GM12878 (cell line): ENCODE data around the gene FRRS1L. TPM values are rescaled to one million over a fixed set of nuclear protein-coding genes. Genes with fewer than 3 reads are reported as not detected.

Experiments
- ATAC-seq: fragments of 200-7000 bp; cut with Tn5 transposase; 3 replicates; pipeline ENCODE4 v1.9.1; 2020; ENCODE audit warnings: mild to moderate bottlenecking, moderate library complexity
- BruUV-seq: library from RNA; stranded (reverse); fragments of 400-500 nt; replicated peaks from 2 replicates; lab custom pipeline; 2021; lab: Mats Ljungman, UMichigan
- CTCF ChIA-PET: fragments of 300-600 bp; sonication (Branson Sonifier 250); formaldehyde crosslinking; extraction: SDS; loops from one replicate; lab custom pipeline; 2021; ENCODE audit warnings: inconsistent platforms; lab: Yijun Ruan, JAX
- POLR2A ChIA-PET: fragments of 350-600 bp; formaldehyde crosslinking; extraction: SDS; loops from one replicate; lab custom pipeline; 2021; ENCODE audit warnings: inconsistent platforms; lab: Charles Lee
- RAD21 ChIA-PET: fragments of 300-600 bp; sonication (Branson Sonifier 250); formaldehyde crosslinking; loops from one replicate; lab custom pipeline; 2023; ENCODE audit warnings: antibody characterized with exemption; ENCODE audit not compliant: unreplicated experiment; lab: Charles Lee
- SMC1A ChIA-PET: fragments of 300-600 bp; sonication (Branson Sonifier 250); formaldehyde crosslinking; loops from one replicate; lab custom pipeline; 2023; ENCODE audit not compliant: unreplicated experiment, uncharacterized antibody; lab: Charles Lee
- DNase-seq: peaks from one replicate; pipeline ENCODE4 v3.0.0-alpha.2; 2011; ENCODE audit warnings: low read depth, low spot score
- FAIRE-seq: peaks from 3 replicates; lab custom pipeline; 2011; peaks lifted over from hg19 to GRCh38; lab: Jason Lieb, UNC
- H2AFZ ChIP-seq: 2 replicates; pipeline ENCODE4 v1.6.0; 2011; ENCODE audit warnings: low read depth, low read length, control low read depth; ENCODE audit not compliant: control insufficient read depth
- H3K27ac ChIP-seq: 2 replicates; pipeline ENCODE4 v1.5.1; 2011; ENCODE audit warnings: control low read depth; ENCODE audit not compliant: control insufficient read depth, insufficient read depth
- H3K27me3 ChIP-seq, 2 experiments: replicated peaks in 1 of 2; 2 replicates each; pipeline versions ENCODE4 v1.6.0 to v1.6.1; 2011; ENCODE audit warnings: low read length in 1 of 2; ENCODE audit not compliant: control insufficient read depth in 2 of 2, insufficient read depth in 2 of 2
- H3K36me3 ChIP-seq, 2 experiments: 2 replicates each; pipeline ENCODE4 v1.5.1; 2011; ENCODE audit warnings: low read length in 1 of 2; ENCODE audit not compliant: control insufficient read depth in 2 of 2, insufficient read depth in 2 of 2
- H3K4me1 ChIP-seq: 2 replicates; pipeline ENCODE4 v1.6.1; 2011; ENCODE audit warnings: mild to moderate bottlenecking, low read length, moderate library complexity, mixed read lengths; ENCODE audit not compliant: control insufficient read depth, insufficient read depth
- H3K4me2 ChIP-seq: 2 replicates; pipeline ENCODE4 v1.6.0; 2011; ENCODE audit warnings: control low read depth; ENCODE audit not compliant: control insufficient read depth, insufficient read depth
- H3K4me3 ChIP-seq: fragments of 200-600 bp; sonication (generic); 2 replicates; pipeline ENCODE4 v1.5.1; 2016
- H3K79me2 ChIP-seq: 2 replicates; pipeline ENCODE4 v1.6.0; 2011; ENCODE audit warnings: low read length; ENCODE audit not compliant: control insufficient read depth, insufficient read depth
- H3K9ac ChIP-seq: 2 replicates; pipeline ENCODE4 v1.8.0; 2011; ENCODE audit warnings: low read length, control low read depth, mixed read lengths; ENCODE audit not compliant: control insufficient read depth, insufficient read depth
- H3K9me3 ChIP-seq: replicated peaks from 3 replicates; pipeline ENCODE4 v1.5.1; 2011; ENCODE audit warnings: mild to moderate bottlenecking, low read length; ENCODE audit not compliant: control insufficient read depth, insufficient read depth
- H4K20me1 ChIP-seq: 2 replicates; pipeline ENCODE4 v1.6.0; 2011; ENCODE audit not compliant: control insufficient read depth, insufficient read depth
- CHD1 ChIP-seq: IDR thresholded peaks from 2 replicates; pipeline ENCODE4 v1.6.1; 2012; ENCODE audit warnings: low read depth, low read length, improper control_type of control experiment
- ESRRA ChIP-seq: IDR thresholded peaks from 2 replicates; pipeline ENCODE4 v1.6.1; 2012; ENCODE audit warnings: mild to moderate bottlenecking, low read length, improper control_type of control experiment
- ETV6 ChIP-seq, 2 experiments: fragments of 450-650 bp in 1 of 2; IDR thresholded peaks in 1 of 2; conservative IDR thresholded peaks in 1 of 2; 2 replicates each; pipeline ENCODE4 v1.6.1; 2014; ENCODE audit warnings: antibody characterized with exemption in 1 of 2, borderline replicate concordance in 1 of 2, low read depth in 1 of 2, mild to moderate bottlenecking in 1 of 2, moderate library complexity in 1 of 2
- HCFC1 ChIP-seq: fragments of 150-350 bp; IDR thresholded peaks from 2 replicates; pipeline ENCODE4 v1.6.1; 2014; ENCODE audit warnings: low read length
- MEF2B ChIP-seq: fragments of 450-650 bp; IDR thresholded peaks from 2 replicates; pipeline ENCODE4 v1.6.1; 2018; ENCODE audit warnings: mild to moderate bottlenecking, moderate library complexity; ENCODE audit not compliant: partially characterized antibody, poor library complexity, severe bottlenecking
- MTA2 ChIP-seq: fragments of 450-650 bp; IDR thresholded peaks from 2 replicates; pipeline ENCODE4 v1.6.1; 2016; ENCODE audit warnings: low read depth, mild to moderate bottlenecking, moderate library complexity
- POLR2AphosphoS5 ChIP-seq: IDR thresholded peaks from 2 replicates; pipeline ENCODE4 v1.6.1; 2011; ENCODE audit warnings: mild to moderate bottlenecking, low read length, inconsistent platforms
- RAD51 ChIP-seq: fragments of 450-650 bp; IDR thresholded peaks from 2 replicates; pipeline ENCODE4 v1.6.1; 2016; ENCODE audit warnings: moderate library complexity, mild to moderate bottlenecking, inconsistent platforms
- RB1 ChIP-seq: fragments of 450-650 bp; formaldehyde crosslinking; IDR thresholded peaks from 2 replicates; pipeline ENCODE4 v1.6.1; 2017; ENCODE audit warnings: mild to moderate bottlenecking, borderline replicate concordance
- STAT3 ChIP-seq: IDR thresholded peaks from 2 replicates; pipeline ENCODE4 v1.6.1; 2011; ENCODE audit warnings: low read depth, low read length, improper control_type of control experiment
- TCF3 ChIP-seq: IDR thresholded peaks from 2 replicates; pipeline ENCODE4 v1.6.1; 2012; ENCODE audit warnings: low read depth, mild to moderate bottlenecking, low read length, borderline replicate concordance; ENCODE audit not compliant: insufficient read depth
- ZNF622 ChIP-seq: fragments of 450-650 bp; IDR thresholded peaks from 2 replicates; pipeline ENCODE4 v1.6.1; 2017; ENCODE audit warnings: mild to moderate bottlenecking, inconsistent platforms
- WGBS: methylation state at CpG from one replicate; pipeline ENCODE4 v1.1.6; 2016; ENCODE audit warnings: low lambda C conversion rate; ENCODE audit not compliant: insufficient replicate concordance, insufficient coverage; ENCODE audit errors: missing lambda C conversion rate; 5-methylcytosine and 5-hydroxymethylcytosine counted together
- in situ Hi-C: fragments of 300-500 bp; cut with MboI; formaldehyde crosslinking; loops from 9 replicates; pipeline ENCODE4 v1.14.3; 2018; ENCODE audit warnings: mixed read lengths
- intact Hi-C: fragments of 100-400 bp; cut with micrococcal nuclease; formaldehyde crosslinking; loops from one replicate; pipeline ENCODE4 v1.14.2; 2022; ENCODE audit not compliant: unreplicated experiment
- polyA plus RNA-seq, 11 experiments: library from polyadenylated mRNA; depleted of rRNA in 4 of 11; unstranded in 6 of 11; stranded (reverse) in 5 of 11; fragments of >200 nt; fragmentation: Nextera tagmentation in 4 of 11; fragmentation: Illumina TruSeq in 1 of 11; extraction: Ambion mirVana in 4 of 11; extraction: Trizol in 1 of 11; gene quantifications; 1 replicate in 1 of 11; 2 replicates in 10 of 11; pipeline versions ENCODE4 v1.2.1 to v1.2.3, GENCODE V29; 2011 to 2016; ENCODE audit warnings: inconsistent platforms in 2 of 11, missing spikeins in 2 of 11, low read depth in 1 of 11
- total RNA-seq, 4 experiments: library from RNA; depleted of rRNA in 3 of 4; stranded (reverse); fragments of >200 nt in 3 of 4; fragmentation: Illumina TruSeq in 1 of 4; extraction: Trizol in 1 of 4; gene quantifications; 2 replicates each; pipeline versions ENCODE4 v1.2.1 to v1.2.3, GENCODE V29; 2013 to 2021

Gene FRRS1L
- total and polyA plus RNA-seq, 10 of the 15 experiments (the other 5 are each of a cell fraction or from before 2014, with no cell fraction given), result not detected

DNA sequence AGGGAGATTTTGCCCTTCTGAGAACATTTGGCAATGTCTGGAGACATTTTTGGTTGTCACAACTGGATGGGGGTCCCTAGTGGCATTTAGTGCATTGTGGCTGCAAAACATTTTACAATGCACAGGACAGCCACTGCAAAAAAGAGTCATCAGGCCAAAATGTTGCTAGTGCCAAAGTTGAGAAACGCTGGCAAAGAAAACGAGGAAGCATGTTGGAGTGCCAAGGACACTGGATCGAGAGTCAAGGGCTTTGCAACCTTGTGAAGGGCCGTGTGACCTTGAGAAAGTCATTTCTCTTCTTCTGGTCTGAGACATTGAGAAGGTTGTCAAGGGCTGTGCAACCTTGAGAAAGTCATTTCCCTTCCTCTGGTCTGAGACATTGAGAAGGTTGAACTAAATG, 45.7 kb upstream of the FRRS1L start:
- intact Hi-C loops (no loop called here), in situ Hi-C loops (no loop called here)
- TF ChIP-seq STAT3, result no peak
- no peak for TF ChIP-seq HCFC1
- no peak for TF ChIP-seq MEF2B
- TF ChIP-seq ESRRA, result no peak
- TF ChIP-seq RAD51, result no peak
- no peak for TF ChIP-seq RB1
- TF ChIP-seq TCF3, result no peak
- no peak for TF ChIP-seq MTA2
- TF ChIP-seq POLR2AphosphoS5, result no peak
- TF ChIP-seq CHD1, result no peak
- TF ChIP-seq ZNF622, result no peak
- TF ChIP-seq ETV6 (conservative IDR thresholded peaks at IDR 0.05 in 1 of 2, IDR thresholded peaks at IDR 0.05 in 1 of 2; ENCODE audit: borderline replicate concordance in 1 of 2, low read depth in 1 of 2), result no peak
- ATAC-seq (no peak), FAIRE-seq (no peak), DNase-seq (no peak)
- BruUV-seq, result no TSS peak
- Histone ChIP-seq H3K36me3 (no peaks in the 10 kb centered on the region), H3K9ac (no peak overlapping the region), H3K4me1 (no peaks in the 10 kb centered on the region), H3K27me3 (no peaks in the 10 kb centered on the region; a peak in 1 of 4 replicates), H3K4me2 (no peak overlapping the region), H3K4me3 (no peak overlapping the region), H4K20me1 (no peaks in the 10 kb centered on the region), H3K9me3 (no peaks in the 10 kb centered on the region), H3K27ac (no peak overlapping the region), H2AFZ (no peak overlapping the region), H3K79me2 (no peaks in the 10 kb centered on the region)
- WGBS, result 12% methylated on average over 4 of the region's 4 CpGs
- ChIA-PET POLR2A (no interaction called here), SMC1A (no interaction called here), RAD21 (no interaction called here), CTCF (no interaction called here)
